ENCODE measurements around the gene OR9Q1. TPM values are rescaled to one million over a fixed set of nuclear protein-coding genes. Genes with fewer than 3 reads are reported as not detected.

The OR9Q1 gene
- total and polyA plus RNA-seq, 2 of the 8 experiments (the other 6 are each of a cell fraction or from before 2014, with no cell fraction given): not detected

- Histone ChIP-seq H4K8ac (ENCODE audit: extremely low read depth, insufficient read depth, low read length) (no peak overlapping the region), H3K79me2 (ENCODE audit: control insufficient read depth in 1 of 2, insufficient read depth in 2 of 2, low read length in 2 of 2) (no peaks in the 10 kb centered on the region), H3K9ac (replicated peaks in 1 of 4; ENCODE audit: extremely low read depth in 1 of 4, low read depth in 3 of 4, low read length in 3 of 4) (no peak overlapping the region), H3K56ac (replicated peaks; ENCODE audit: insufficient read length, low read depth, low read length) (no peak overlapping the region), H3K4ac (replicated peaks; ENCODE audit: insufficient read length, low read depth, low read length) (no peak overlapping the region), H4K20me1 (replicated peaks in 1 of 2; ENCODE audit: control insufficient read depth in 1 of 2, insufficient read depth in 2 of 2, low read length in 2 of 2) (no peaks in the 10 kb centered on the region), H4K91ac (replicated peaks; ENCODE audit: insufficient read length, low read length) (no peak overlapping the region), H3K23me2 (ENCODE audit: low read depth, low read length) (no peaks in the 10 kb centered on the region), H3K23ac (ENCODE audit: insufficient read length) (no peak overlapping the region), H3K18ac (ENCODE audit: extremely low read depth, low read length) (no peak overlapping the region), H3K9me3 (ENCODE audit: insufficient read depth in 2 of 2, low read depth in 1 of 2, low read length in 1 of 2) (no peaks in the 10 kb centered on the region), H2AFZ (ENCODE audit: low read length) (0 out of 2 replicates have a peak overlapping the region, but pooled peaks have one; percentile 41), H3K14ac (ENCODE audit: insufficient read length) (no peak overlapping the region), H3K4me2 (ENCODE audit: insufficient read depth in 1 of 2, low read depth in 2 of 2, low read length in 2 of 2) (no peak overlapping the region), H2BK5ac (ENCODE audit: low read depth, low read length) (no peak overlapping the region), H3K27me3 (replicated peaks in 1 of 4; ENCODE audit: control insufficient read depth in 3 of 4, extremely low read depth in 1 of 4, insufficient read depth in 3 of 4, low read length in 3 of 4) (no peaks in the 10 kb centered on the region), H3K4me3 (ENCODE audit: extremely low read depth in 1 of 4, insufficient read depth in 2 of 4, low read depth in 3 of 4, low read length in 4 of 4) (no peak overlapping the region), H3K27ac (ENCODE audit: low read depth, low read length) (no peak overlapping the region), H2BK120ac (replicated peaks; ENCODE audit: low read depth, low read length) (no peak overlapping the region), H2AK5ac (ENCODE audit: low read depth, low read length) (no peak overlapping the region), H3K4me1 (replicated peaks in 1 of 4; ENCODE audit: control insufficient read depth in 3 of 4, insufficient read depth in 4 of 4, low read length in 3 of 4) (no peaks in the 10 kb centered on the region), H3K36me3 (ENCODE audit: control insufficient read depth in 2 of 4, insufficient read depth in 4 of 4, low read length in 3 of 4) (no peaks in the 10 kb centered on the region), H2BK20ac (ENCODE audit: low read length) (no peak overlapping the region), H3K79me1 (ENCODE audit: low read depth, low read length) (no peaks in the 10 kb centered on the region), H2BK15ac (ENCODE audit: low read length) (no peak overlapping the region), H4K5ac (ENCODE audit: insufficient read length, low read depth, low read length) (no peak overlapping the region), H2BK12ac (ENCODE audit: low read depth, low read length) (no peak overlapping the region)
- ChIA-PET POLR2A (ENCODE audit: partially characterized antibody) (interaction anchor here (0.6 kb wide), 1 partner anchor 60 kb away, joined by 4 read pairs; no protein-coding TSS in a partner anchor), CTCF (ENCODE audit: partially characterized antibody) (interaction anchor here (1.3 kb wide), 1 partner anchor 302 kb away, joined by 3 read pairs; no protein-coding TSS in a partner anchor)
- WGBS, 2 experiments (ENCODE audit: extremely low coverage in 1 of 2, insufficient coverage in 1 of 2, insufficient read length in 1 of 2, insufficient replicate concordance in 2 of 2, low coverage in 1 of 2, low lambda C conversion rate in 2 of 2, missing lambda C conversion rate in 1 of 2): 84% methylated on average over 3 of the region's 3 CpGs; no CpG with 5 or more reads in 1 of the 2 experiments
- TF ChIP-seq ASH2L (IDR thresholded peaks at IDR 0.05; ENCODE audit: low read length): no peak
- no peak for TF ChIP-seq CBX8 (IDR thresholded peaks at IDR 0.05; ENCODE audit: borderline replicate concordance, low read depth, low read length)
- TF ChIP-seq TBP (IDR thresholded peaks at IDR 0.05; ENCODE audit: low read depth, low read length): no peak
- no peak for TF ChIP-seq ATF3 (IDR thresholded peaks at IDR 0.05; ENCODE audit: insufficient read depth, low read depth, low read length)
- TF ChIP-seq KDM4A (IDR thresholded peaks at IDR 0.05; ENCODE audit: low read depth, low read length, severe bottlenecking): no peak
- no peak for TF ChIP-seq BACH1 (IDR thresholded peaks at IDR 0.05; ENCODE audit: low read length)
- TF ChIP-seq FOSL1 (IDR thresholded peaks at IDR 0.05; ENCODE audit: insufficient read depth, low read depth, low read length): no peak
- no peak for TF ChIP-seq MAFK (IDR thresholded peaks at IDR 0.05; ENCODE audit: low read depth, low read length)
- TF ChIP-seq CHD2 (IDR thresholded peaks at IDR 0.05; ENCODE audit: low read length): no peak
- no peak for TF ChIP-seq SIN3A (conservative IDR thresholded peaks at IDR 0.05 in 1 of 2, IDR thresholded peaks at IDR 0.05 in 1 of 2; ENCODE audit: low read depth in 1 of 2, low read length in 2 of 2)
- DNase-seq (ENCODE audit: low read depth in 1 of 2, low spot score in 2 of 2) (no peak), FAIRE-seq (no peak)
Observed at GRCh38 chr11:57983191-57983590, 40.5 kb upstream of the OR9Q1 start.
